Astrocyte (in vitro differentiated cells and primary cell): Measurements from ENCODE around the gene IGHMBP2. TPM values are rescaled to one million over a fixed set of nuclear protein-coding genes. Genes with fewer than 3 reads are reported as not detected.

ENCODE experiments used
- DNase-seq: peaks from one replicate; pipeline ENCODE4 v3.0.0-alpha.2; 2010; ENCODE audit warnings: low read depth
- FAIRE-seq: peaks from 2 replicates; lab custom pipeline; 2011; peaks lifted over from hg19 to GRCh38; lab: Jason Lieb, UNC
- H2AFZ ChIP-seq: 2 replicates; pipeline ENCODE4 v1.6.0; 2012; ENCODE audit warnings: low read depth, low read length, inconsistent platforms
- H3K27ac ChIP-seq: 2 replicates; pipeline ENCODE4 v1.5.1; 2011; ENCODE audit warnings: low read depth, low read length, inconsistent platforms
- H3K27me3 ChIP-seq: 2 replicates; pipeline ENCODE4 v1.6.0; 2011; ENCODE audit warnings: low read length, inconsistent platforms; ENCODE audit not compliant: insufficient read depth
- H3K36me3 ChIP-seq: 2 replicates; pipeline ENCODE4 v1.5.1; 2011; ENCODE audit warnings: low read length, inconsistent platforms; ENCODE audit not compliant: insufficient read depth
- H3K4me1 ChIP-seq: 2 replicates; pipeline ENCODE4 v1.5.1; 2011; ENCODE audit warnings: low read length, inconsistent platforms; ENCODE audit not compliant: insufficient read depth
- H3K4me2 ChIP-seq: 2 replicates; pipeline ENCODE4 v1.6.0; 2012; ENCODE audit warnings: low read length, inconsistent platforms
- H3K4me3 ChIP-seq: 2 replicates; pipeline ENCODE4 v1.5.1; 2011; ENCODE audit warnings: low read depth, mild to moderate bottlenecking, low read length, inconsistent platforms; ENCODE audit not compliant: insufficient read depth
- H3K79me2 ChIP-seq: 2 replicates; pipeline ENCODE4 v1.6.0; 2012; ENCODE audit warnings: mild to moderate bottlenecking, low read length, inconsistent platforms; ENCODE audit not compliant: insufficient read depth
- H3K9ac ChIP-seq: 2 replicates; pipeline ENCODE4 v1.6.0; 2012; ENCODE audit warnings: mild to moderate bottlenecking, low read length, inconsistent platforms
- H3K9me3 ChIP-seq: 2 replicates; pipeline ENCODE4 v1.5.1; 2012; ENCODE audit warnings: low read depth, mild to moderate bottlenecking, low read length, inconsistent platforms; ENCODE audit not compliant: insufficient read depth
- H4K20me1 ChIP-seq: 2 replicates; pipeline ENCODE4 v1.6.0; 2012; ENCODE audit warnings: low read length, inconsistent platforms; ENCODE audit not compliant: insufficient read depth
- H3K27ac Mint-ChIP-seq: one replicate; pipeline ENCODE4 v1.8.0; 2021; ENCODE audit warnings: mild to moderate bottlenecking, mixed read lengths; ENCODE audit not compliant: unreplicated experiment
- H3K27me3 Mint-ChIP-seq: one replicate; pipeline ENCODE4 v1.8.0; 2021; ENCODE audit warnings: low read depth, mixed read lengths; ENCODE audit not compliant: unreplicated experiment
- H3K36me3 Mint-ChIP-seq: one replicate; pipeline ENCODE4 v1.8.0; 2021; ENCODE audit warnings: low read depth, mixed read lengths; ENCODE audit not compliant: unreplicated experiment
- H3K4me1 Mint-ChIP-seq: one replicate; pipeline ENCODE4 v1.8.0; 2021; ENCODE audit warnings: low read depth, mixed read lengths; ENCODE audit not compliant: unreplicated experiment
- H3K4me3 Mint-ChIP-seq: one replicate; pipeline ENCODE4 v1.8.0; 2021; ENCODE audit warnings: mild to moderate bottlenecking, moderate library complexity, mixed read lengths; ENCODE audit not compliant: unreplicated experiment
- H3K9me3 Mint-ChIP-seq: one replicate; pipeline ENCODE4 v1.8.0; 2021; ENCODE audit warnings: mild to moderate bottlenecking, mixed read lengths; ENCODE audit not compliant: unreplicated experiment
- CTCF ChIP-seq: IDR thresholded peaks from 2 replicates; pipeline ENCODE4 v1.5.1; 2011; ENCODE audit warnings: low read depth, mild to moderate bottlenecking, inconsistent platforms, low read length, moderate library complexity; ENCODE audit not compliant: insufficient read depth
- EZH2 ChIP-seq: IDR thresholded peaks from 2 replicates; pipeline ENCODE4 v1.6.1; 2012; ENCODE audit warnings: mild to moderate bottlenecking, low read length, inconsistent platforms; ENCODE audit not compliant: insufficient read depth
- total RNA-seq: library from RNA; stranded (reverse); gene quantifications from 2 replicates; pipeline ENCODE4 v1.2.1, GENCODE V29; 2021

Gene IGHMBP2
- total RNA-seq, 1 donor from 2014 or later = 14.0 TPM

GRCh38 chr11:68948935-68949334 is 45.2 kb downstream of the IGHMBP2 start:
- no peaks in the 10 kb centered on the region for H3K9me3 ChIP-seq
- Mint-ChIP-seq H3K27me3 (peaks cover 7% of the 10 kb centered on the region), H3K27ac (no peak overlapping the region), H3K9me3 (no peaks in the 10 kb centered on the region), H3K4me3 (no peak overlapping the region), H3K4me1 (peaks cover 10% of the 10 kb centered on the region), H3K36me3 (no peaks in the 10 kb centered on the region)
- no peak overlapping the region for H3K4me3 ChIP-seq
- TF ChIP-seq CTCF (no peak), EZH2 (no peak)
- H3K79me2 ChIP-seq = no peaks in the 10 kb centered on the region
- H3K9ac ChIP-seq = no peak overlapping the region
- FAIRE-seq = no peak
- no peaks in the 10 kb centered on the region for H4K20me1 ChIP-seq
- peaks cover 7% of the 10 kb centered on the region for H3K4me1 ChIP-seq
- no peak overlapping the region for H3K4me2 ChIP-seq
- H3K27me3 ChIP-seq = no peaks in the 10 kb centered on the region
- no peak overlapping the region for H3K27ac ChIP-seq
- no peak overlapping the region for H2AFZ ChIP-seq
- no peaks in the 10 kb centered on the region for H3K36me3 ChIP-seq
- DNase-seq = no peak

DNA sequence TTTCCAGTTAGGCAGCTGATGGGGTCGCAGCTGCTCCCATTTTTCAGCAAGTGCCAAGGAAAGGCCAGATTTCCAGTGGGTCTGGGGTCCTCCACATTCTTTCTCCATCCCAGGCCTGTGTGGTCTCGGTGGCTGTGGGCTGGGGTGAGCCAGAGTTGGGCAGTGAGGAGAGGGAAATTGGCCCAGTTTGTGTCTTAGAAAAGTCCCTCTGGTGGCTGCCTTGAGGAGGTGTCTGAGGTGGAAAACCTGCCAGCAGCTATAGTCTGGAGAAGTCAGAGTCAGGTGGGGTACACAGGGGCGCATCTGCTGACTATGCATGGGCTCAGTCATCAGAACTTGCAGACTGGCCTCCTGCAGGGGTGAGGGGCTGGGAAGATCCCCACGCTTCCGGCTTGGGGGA is 46.6 kb downstream of the IGHMBP2 start:
- no peak for DNase-seq
- TF ChIP-seq EZH2 = no peak
- peak; percentile 24 for TF ChIP-seq CTCF
- Histone ChIP-seq H3K9ac (no peak overlapping the region), H4K20me1 (no peaks in the 10 kb centered on the region), H3K9me3 (no peaks in the 10 kb centered on the region), H3K27me3 (no peaks in the 10 kb centered on the region), H3K4me2 (no peak overlapping the region), H3K79me2 (no peaks in the 10 kb centered on the region), H3K4me3 (no peak overlapping the region), H3K4me1 (peaks cover 10% of the 10 kb centered on the region), H2AFZ (no peak overlapping the region), H3K27ac (no peak overlapping the region), H3K36me3 (no peaks in the 10 kb centered on the region)
- Mint-ChIP-seq H3K27ac (no peak overlapping the region), H3K36me3 (no peaks in the 10 kb centered on the region), H3K4me1 (peaks cover 10% of the 10 kb centered on the region), H3K4me3 (no peak overlapping the region), H3K27me3 (peaks cover 10% of the 10 kb centered on the region), H3K9me3 (no peaks in the 10 kb centered on the region)
- FAIRE-seq = no peak

GRCh38 chr11:68950762-68951161 is 47.1 kb downstream of the IGHMBP2 start:
- H3K4me1 Mint-ChIP-seq = peaks cover 8% of the 10 kb centered on the region

More at GRCh38 chr11:68950762-68951161, 47.1 kb downstream of the IGHMBP2 start:
- Mint-ChIP-seq H3K27ac (no peak overlapping the region), H3K4me3 (no peak overlapping the region), H3K27me3 (peaks cover 11% of the 10 kb centered on the region), H3K36me3 (no peaks in the 10 kb centered on the region), H3K9me3 (no peaks in the 10 kb centered on the region)
- DNase-seq (no peak), FAIRE-seq (no peak)
- H4K20me1 ChIP-seq = no peaks in the 10 kb centered on the region
- H3K79me2 ChIP-seq = no peaks in the 10 kb centered on the region
- no peak overlapping the region for H2AFZ ChIP-seq
- TF ChIP-seq CTCF = no peak
- no peak for TF ChIP-seq EZH2
- H3K9ac ChIP-seq = no peak overlapping the region
- H3K27ac ChIP-seq = no peak overlapping the region
- H3K4me3 ChIP-seq = no peak overlapping the region
- H3K9me3 ChIP-seq = no peaks in the 10 kb centered on the region
- no peaks in the 10 kb centered on the region for H3K27me3 ChIP-seq
- H3K4me2 ChIP-seq = no peak overlapping the region
- H3K4me1 ChIP-seq = peaks cover 13% of the 10 kb centered on the region
- H3K36me3 ChIP-seq = no peaks in the 10 kb centered on the region
